ENCODE results near the gene SYP. TPM values are rescaled to one million over a fixed set of nuclear protein-coding genes. Genes with fewer than 3 reads are reported as not detected.
A peak's percentile ranks its signal among the peaks of the same experiment; 100 is the strongest.

SYP gene
- total and polyA plus RNA-seq, 7 donors: 0.37 to 1.6 (median 1.0) TPM

- Histone ChIP-seq H3K9me3 (no peaks in the 10 kb centered on the region), H3K36me3 (ENCODE audit: insufficient read depth in 1 of 2, low read depth in 1 of 2) (no peaks in the 10 kb centered on the region), H3K27me3 (ENCODE audit: insufficient read depth in 3 of 3, low read length in 2 of 3) (peaks cover 0 to 7% (median 0%) of the 10 kb centered on the region in 3 donors), H3K4me1 (no peaks in the 10 kb centered on the region), H3K4me3 (peak within 1 kb of the TSS; percentile 24), H3K27ac (no peak within 1 kb of the TSS)
- ATAC-seq: no peak
- 75 to 81% (median 77%) methylated on average over 9 of the region's 9 CpGs for WGBS, 3 donors
- no peak for DNase-seq
- intact Hi-C loops (cut with DNase I): no loop called here
- no peak for TF ChIP-seq CTCF (IDR thresholded peaks at IDR 0.05)
Measured at GRCh38 chrX:49233176-49233575, 33.2 kb upstream of the SYP start, which contains the start of gene CACNA1F. Gene CACNA1F, minus strand, starts transcription at chrX:49233340. Its CDS starts 31 bp downstream, at chrX:49233309.

GRCh38 chrX:49232525-49232924 is 32.5 kb upstream of the SYP start:
- Histone ChIP-seq H3K4me1 (no peaks in the 10 kb centered on the region), H3K36me3 (ENCODE audit: insufficient read depth in 1 of 2, low read depth in 1 of 2) (no peaks in the 10 kb centered on the region), H3K4me3 (no peak overlapping the region), H3K9me3 (no peaks in the 10 kb centered on the region), H3K27me3 (ENCODE audit: insufficient read depth in 3 of 3, low read length in 2 of 3) (peaks cover 0 to 9% (median 0%) of the 10 kb centered on the region in 3 donors), H3K27ac (no peak overlapping the region)
- DNase-seq (no peak), ATAC-seq (no peak)
- intact Hi-C loops (cut with DNase I): no loop called here
- 79 to 94% (median 90%) methylated on average over 2 of the region's 2 CpGs for WGBS, 3 donors
- TF ChIP-seq CTCF (IDR thresholded peaks at IDR 0.05): no peak

- WGBS, 3 donors: 86 to 93% (median 93%) methylated on average over 8 to 10 of the region's 10 CpGs
- Histone ChIP-seq H3K4me3 (no peak overlapping the region), H3K27me3 (ENCODE audit: insufficient read depth in 3 of 3, low read length in 2 of 3) (peaks cover 0 to 13% (median 0%) of the 10 kb centered on the region in 3 donors), H3K4me1 (no peaks in the 10 kb centered on the region), H3K36me3 (ENCODE audit: insufficient read depth in 1 of 2, low read depth in 1 of 2) (no peaks in the 10 kb centered on the region), H3K9me3 (no peaks in the 10 kb centered on the region), H3K27ac (no peak overlapping the region)
- ATAC-seq (no peak), DNase-seq (no peak)
- TF ChIP-seq CTCF (IDR thresholded peaks at IDR 0.05): no peak
- intact Hi-C loops (cut with DNase I): no loop called here
Measured at GRCh38 chrX:49231333-49232000, 31.5 kb upstream of the SYP start.

GRCh38 chrX:49230500-49231232 is 30.7 kb upstream of the SYP start:
- H3K27me3 ChIP-seq (ENCODE audit: insufficient read depth in 3 of 3, low read length in 2 of 3): peaks cover 0 to 13% (median 3%) of the 10 kb centered on the region in 3 donors
- 6 to 40% (median 8%) methylated on average over 19 to 44 of the region's 44 CpGs for WGBS, 3 donors
- peak overlapping the region; percentile 44 for H3K4me3 ChIP-seq
- no peak for TF ChIP-seq CTCF (IDR thresholded peaks at IDR 0.05)
- H3K4me1 ChIP-seq: no peaks in the 10 kb centered on the region
- H3K36me3 ChIP-seq (ENCODE audit: insufficient read depth in 1 of 2, low read depth in 1 of 2): no peaks in the 10 kb centered on the region
- ATAC-seq (peak in 1 of 4 donors; percentile 41), DNase-seq (peak; percentile 64 to 72)
- no peaks in the 10 kb centered on the region for H3K9me3 ChIP-seq
- intact Hi-C loops (cut with DNase I): no loop called here
- no peak overlapping the region for H3K27ac ChIP-seq

Data from psoas muscle (tissue), 8 donors.